Liver (tissue), 3 donors: ENCODE results near the gene E2F4.

Experiments
- ATF3 ChIP-seq: IDR thresholded peaks from 2 replicates; pipeline ENCODE4 v1.6.1; 2016; ENCODE audit warnings: antibody characterized with exemption
- EGR1 ChIP-seq, 2 donors: IDR thresholded peaks; 2 replicates each; pipeline ENCODE4 v1.6.1; 2016 to 2018; ENCODE audit warnings: antibody characterized with exemption in 2 of 2, low read depth in 2 of 2
- GABPA ChIP-seq, 2 donors: IDR thresholded peaks in 1 of 2; conservative IDR thresholded peaks in 1 of 2; 2 replicates each; pipeline ENCODE4 v1.6.1; 2016; ENCODE audit warnings: antibody characterized with exemption in 2 of 2, mild to moderate bottlenecking in 1 of 2, moderate library complexity in 1 of 2
- JUND ChIP-seq, 2 donors: IDR thresholded peaks; 2 replicates each; pipeline ENCODE4 v1.6.1; 2016; ENCODE audit warnings: antibody characterized with exemption in 2 of 2
- RAD21 ChIP-seq, 2 donors: IDR thresholded peaks; 2 replicates each; pipeline ENCODE4 v1.6.1; 2016; ENCODE audit warnings: antibody characterized with exemption in 2 of 2, mild to moderate bottlenecking in 2 of 2
- RXRA ChIP-seq, 2 donors: IDR thresholded peaks; 2 replicates each; pipeline ENCODE4 v1.6.1; 2017 to 2018; ENCODE audit warnings: antibody characterized with exemption in 2 of 2, mild to moderate bottlenecking in 1 of 2
- SP1 ChIP-seq: IDR thresholded peaks from 2 replicates; pipeline ENCODE4 v1.6.1; 2018; ENCODE audit warnings: antibody characterized with exemption, mild to moderate bottlenecking
- TAF1 ChIP-seq: conservative IDR thresholded peaks from 2 replicates; pipeline ENCODE4 v1.6.1; 2016; ENCODE audit warnings: antibody characterized with exemption, mild to moderate bottlenecking
- YY1 ChIP-seq: IDR thresholded peaks from 2 replicates; pipeline ENCODE4 v1.6.1; 2016; ENCODE audit warnings: antibody characterized with exemption, mild to moderate bottlenecking
- TF ChIP-seq, protein P1 (sequence below): fragments of 150-350 bp; IDR thresholded peaks from 2 replicates; pipeline ENCODE4 v1.5.1; 2017; ENCODE audit warnings: improper control_type of control experiment, low read depth, low read length; ENCODE audit not compliant: missing input control
- TF ChIP-seq, protein P2 (sequence below): IDR thresholded peaks from 2 replicates; pipeline ENCODE4 v1.6.1; 2016; ENCODE audit warnings: antibody characterized with exemption, mild to moderate bottlenecking
- TF ChIP-seq, protein P3 (sequence below): IDR thresholded peaks from 2 replicates; pipeline ENCODE4 v1.6.1; 2016; ENCODE audit warnings: antibody characterized with exemption
- TF ChIP-seq, protein P4 (sequence below): IDR thresholded peaks from 2 replicates; pipeline ENCODE4 v1.6.1; 2016; ENCODE audit warnings: antibody characterized with exemption
- donor health status: healthy.
- donor health status: healthy.

GRCh38 chr16:67156143-67156844, 35.7 kb upstream of the E2F4 start:
- TF ChIP-seq, protein P1, sequence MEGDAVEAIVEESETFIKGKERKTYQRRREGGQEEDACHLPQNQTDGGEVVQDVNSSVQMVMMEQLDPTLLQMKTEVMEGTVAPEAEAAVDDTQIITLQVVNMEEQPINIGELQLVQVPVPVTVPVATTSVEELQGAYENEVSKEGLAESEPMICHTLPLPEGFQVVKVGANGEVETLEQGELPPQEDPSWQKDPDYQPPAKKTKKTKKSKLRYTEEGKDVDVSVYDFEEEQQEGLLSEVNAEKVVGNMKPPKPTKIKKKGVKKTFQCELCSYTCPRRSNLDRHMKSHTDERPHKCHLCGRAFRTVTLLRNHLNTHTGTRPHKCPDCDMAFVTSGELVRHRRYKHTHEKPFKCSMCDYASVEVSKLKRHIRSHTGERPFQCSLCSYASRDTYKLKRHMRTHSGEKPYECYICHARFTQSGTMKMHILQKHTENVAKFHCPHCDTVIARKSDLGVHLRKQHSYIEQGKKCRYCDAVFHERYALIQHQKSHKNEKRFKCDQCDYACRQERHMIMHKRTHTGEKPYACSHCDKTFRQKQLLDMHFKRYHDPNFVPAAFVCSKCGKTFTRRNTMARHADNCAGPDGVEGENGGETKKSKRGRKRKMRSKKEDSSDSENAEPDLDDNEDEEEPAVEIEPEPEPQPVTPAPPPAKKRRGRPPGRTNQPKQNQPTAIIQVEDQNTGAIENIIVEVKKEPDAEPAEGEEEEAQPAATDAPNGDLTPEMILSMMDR: no peak
- TF ChIP-seq, protein P2, sequence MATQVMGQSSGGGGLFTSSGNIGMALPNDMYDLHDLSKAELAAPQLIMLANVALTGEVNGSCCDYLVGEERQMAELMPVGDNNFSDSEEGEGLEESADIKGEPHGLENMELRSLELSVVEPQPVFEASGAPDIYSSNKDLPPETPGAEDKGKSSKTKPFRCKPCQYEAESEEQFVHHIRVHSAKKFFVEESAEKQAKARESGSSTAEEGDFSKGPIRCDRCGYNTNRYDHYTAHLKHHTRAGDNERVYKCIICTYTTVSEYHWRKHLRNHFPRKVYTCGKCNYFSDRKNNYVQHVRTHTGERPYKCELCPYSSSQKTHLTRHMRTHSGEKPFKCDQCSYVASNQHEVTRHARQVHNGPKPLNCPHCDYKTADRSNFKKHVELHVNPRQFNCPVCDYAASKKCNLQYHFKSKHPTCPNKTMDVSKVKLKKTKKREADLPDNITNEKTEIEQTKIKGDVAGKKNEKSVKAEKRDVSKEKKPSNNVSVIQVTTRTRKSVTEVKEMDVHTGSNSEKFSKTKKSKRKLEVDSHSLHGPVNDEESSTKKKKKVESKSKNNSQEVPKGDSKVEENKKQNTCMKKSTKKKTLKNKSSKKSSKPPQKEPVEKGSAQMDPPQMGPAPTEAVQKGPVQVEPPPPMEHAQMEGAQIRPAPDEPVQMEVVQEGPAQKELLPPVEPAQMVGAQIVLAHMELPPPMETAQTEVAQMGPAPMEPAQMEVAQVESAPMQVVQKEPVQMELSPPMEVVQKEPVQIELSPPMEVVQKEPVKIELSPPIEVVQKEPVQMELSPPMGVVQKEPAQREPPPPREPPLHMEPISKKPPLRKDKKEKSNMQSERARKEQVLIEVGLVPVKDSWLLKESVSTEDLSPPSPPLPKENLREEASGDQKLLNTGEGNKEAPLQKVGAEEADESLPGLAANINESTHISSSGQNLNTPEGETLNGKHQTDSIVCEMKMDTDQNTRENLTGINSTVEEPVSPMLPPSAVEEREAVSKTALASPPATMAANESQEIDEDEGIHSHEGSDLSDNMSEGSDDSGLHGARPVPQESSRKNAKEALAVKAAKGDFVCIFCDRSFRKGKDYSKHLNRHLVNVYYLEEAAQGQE: no peak
- TF ChIP-seq, protein P3, sequence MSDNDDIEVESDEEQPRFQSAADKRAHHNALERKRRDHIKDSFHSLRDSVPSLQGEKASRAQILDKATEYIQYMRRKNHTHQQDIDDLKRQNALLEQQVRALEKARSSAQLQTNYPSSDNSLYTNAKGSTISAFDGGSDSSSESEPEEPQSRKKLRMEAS: no peak
- TF ChIP-seq SP1 (no peak), EGR1 (IDR thresholded peaks at IDR 0.05; ENCODE audit: low read depth in 2 of 2) (no peak), RXRA (IDR thresholded peaks at IDR 0.05) (no peak), GABPA (IDR thresholded peaks at IDR 0.05 in 1 of 2, conservative IDR thresholded peaks at IDR 0.05 in 1 of 2) (no peak), YY1 (no peak), TAF1 (no peak), ATF3 (no peak), JUND (IDR thresholded peaks at IDR 0.05) (no peak), RAD21 (IDR thresholded peaks at IDR 0.05) (no peak)
- TF ChIP-seq, protein P4, sequence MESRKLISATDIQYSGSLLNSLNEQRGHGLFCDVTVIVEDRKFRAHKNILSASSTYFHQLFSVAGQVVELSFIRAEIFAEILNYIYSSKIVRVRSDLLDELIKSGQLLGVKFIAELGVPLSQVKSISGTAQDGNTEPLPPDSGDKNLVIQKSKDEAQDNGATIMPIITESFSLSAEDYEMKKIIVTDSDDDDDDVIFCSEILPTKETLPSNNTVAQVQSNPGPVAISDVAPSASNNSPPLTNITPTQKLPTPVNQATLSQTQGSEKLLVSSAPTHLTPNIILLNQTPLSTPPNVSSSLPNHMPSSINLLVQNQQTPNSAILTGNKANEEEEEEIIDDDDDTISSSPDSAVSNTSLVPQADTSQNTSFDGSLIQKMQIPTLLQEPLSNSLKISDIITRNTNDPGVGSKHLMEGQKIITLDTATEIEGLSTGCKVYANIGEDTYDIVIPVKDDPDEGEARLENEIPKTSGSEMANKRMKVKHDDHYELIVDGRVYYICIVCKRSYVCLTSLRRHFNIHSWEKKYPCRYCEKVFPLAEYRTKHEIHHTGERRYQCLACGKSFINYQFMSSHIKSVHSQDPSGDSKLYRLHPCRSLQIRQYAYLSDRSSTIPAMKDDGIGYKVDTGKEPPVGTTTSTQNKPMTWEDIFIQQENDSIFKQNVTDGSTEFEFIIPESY: no peak
